Measurements from ENCODE around the gene ARRB1.

ARRB1 gene

GRCh38 chr11:75248924-75249256 is 102.6 kb downstream of the ARRB1 start:
- no peak overlapping the region for H3K9ac ChIP-seq (ENCODE audit: low read length)
- H2AFZ ChIP-seq (ENCODE audit: low read length), result no peak overlapping the region
- H3K27me3 ChIP-seq (ENCODE audit: insufficient read depth, low read length), result peaks cover 4% of the 10 kb centered on the region; the same call in 1 of the 2 replicates
- no peaks in the 10 kb centered on the region for H4K20me1 ChIP-seq (ENCODE audit: insufficient read depth, low read length)
- no peaks in the 10 kb centered on the region for H3K9me3 ChIP-seq (ENCODE audit: low read length)
- H3K9me2 ChIP-seq (ENCODE audit: low read depth, low read length), result no peaks in the 10 kb centered on the region
- H3K36me3 ChIP-seq (ENCODE audit: insufficient read depth, low read length), result no peaks in the 10 kb centered on the region
- H3F3A ChIP-seq (ENCODE audit: insufficient read depth, low read length), result no peaks in the 10 kb centered on the region
- no peak overlapping the region for H3K4me2 ChIP-seq (ENCODE audit: low read length)
- no peaks in the 10 kb centered on the region for H3K4me1 ChIP-seq (ENCODE audit: insufficient read depth, low read length, severe bottlenecking)
- TF ChIP-seq, protein P1, sequence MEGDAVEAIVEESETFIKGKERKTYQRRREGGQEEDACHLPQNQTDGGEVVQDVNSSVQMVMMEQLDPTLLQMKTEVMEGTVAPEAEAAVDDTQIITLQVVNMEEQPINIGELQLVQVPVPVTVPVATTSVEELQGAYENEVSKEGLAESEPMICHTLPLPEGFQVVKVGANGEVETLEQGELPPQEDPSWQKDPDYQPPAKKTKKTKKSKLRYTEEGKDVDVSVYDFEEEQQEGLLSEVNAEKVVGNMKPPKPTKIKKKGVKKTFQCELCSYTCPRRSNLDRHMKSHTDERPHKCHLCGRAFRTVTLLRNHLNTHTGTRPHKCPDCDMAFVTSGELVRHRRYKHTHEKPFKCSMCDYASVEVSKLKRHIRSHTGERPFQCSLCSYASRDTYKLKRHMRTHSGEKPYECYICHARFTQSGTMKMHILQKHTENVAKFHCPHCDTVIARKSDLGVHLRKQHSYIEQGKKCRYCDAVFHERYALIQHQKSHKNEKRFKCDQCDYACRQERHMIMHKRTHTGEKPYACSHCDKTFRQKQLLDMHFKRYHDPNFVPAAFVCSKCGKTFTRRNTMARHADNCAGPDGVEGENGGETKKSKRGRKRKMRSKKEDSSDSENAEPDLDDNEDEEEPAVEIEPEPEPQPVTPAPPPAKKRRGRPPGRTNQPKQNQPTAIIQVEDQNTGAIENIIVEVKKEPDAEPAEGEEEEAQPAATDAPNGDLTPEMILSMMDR (IDR thresholded peaks at IDR 0.05; ENCODE audit: low read length), result no peak; the same call in 1 of the 2 replicates
- no peak for TF ChIP-seq EZH2 (IDR thresholded peaks at IDR 0.05; ENCODE audit: borderline replicate concordance, low read length)
- H3K4me3 ChIP-seq (ENCODE audit: low read depth, low read length, poor library complexity, severe bottlenecking), result no peak overlapping the region
- H3K27ac ChIP-seq (ENCODE audit: low read depth, low read length, poor library complexity, severe bottlenecking), result no peak overlapping the region
- H3K79me2 ChIP-seq (ENCODE audit: insufficient read depth, low read length), result no peaks in the 10 kb centered on the region

DNA sequence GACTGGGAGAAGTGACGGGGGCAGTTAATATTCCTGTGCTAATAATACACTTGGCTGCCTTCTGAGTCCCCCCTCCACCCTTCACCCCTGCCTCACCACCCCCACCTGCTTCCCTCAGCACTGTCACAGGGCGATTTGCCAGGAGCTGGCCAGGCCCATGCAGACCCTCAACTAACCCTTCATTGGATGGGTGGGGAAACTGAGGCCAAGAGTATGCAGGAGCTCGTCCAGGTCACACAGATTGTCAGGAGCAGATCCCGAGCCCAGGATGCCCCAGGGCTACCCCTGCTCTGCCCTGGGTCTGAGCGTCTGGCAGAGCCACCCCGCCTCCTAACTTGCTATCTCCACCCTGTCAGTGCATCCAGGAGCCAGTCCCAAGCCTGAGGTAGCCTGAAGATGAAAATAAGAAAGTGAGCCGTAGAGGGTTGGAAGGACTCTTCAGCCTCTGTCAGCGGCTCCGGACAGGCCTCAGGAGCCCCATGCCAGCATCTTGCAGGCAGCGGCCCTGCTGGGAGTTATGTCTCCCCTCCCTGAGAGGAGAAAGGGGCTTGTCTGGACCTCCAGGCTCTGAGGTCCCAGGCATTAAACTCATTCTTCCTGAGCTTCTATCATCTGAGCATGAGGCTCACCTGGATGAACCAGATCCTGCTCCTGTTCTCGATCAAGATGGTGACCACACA is 104.7 kb downstream of the ARRB1 start:
- H3K27ac ChIP-seq (ENCODE audit: low read depth, low read length, poor library complexity, severe bottlenecking), result no peak overlapping the region
- no peak for TF ChIP-seq EZH2 (IDR thresholded peaks at IDR 0.05; ENCODE audit: borderline replicate concordance, low read length)
- TF ChIP-seq, protein P1 (IDR thresholded peaks at IDR 0.05; ENCODE audit: low read length), result no peak
- H3K36me3 ChIP-seq (ENCODE audit: insufficient read depth, low read length), result no peaks in the 10 kb centered on the region
- H3K79me2 ChIP-seq (ENCODE audit: insufficient read depth, low read length), result no peaks in the 10 kb centered on the region
- no peak overlapping the region for H3K4me2 ChIP-seq (ENCODE audit: low read length)
- no peaks in the 10 kb centered on the region for H3K4me1 ChIP-seq (ENCODE audit: insufficient read depth, low read length, severe bottlenecking)
- H3F3A ChIP-seq (ENCODE audit: insufficient read depth, low read length), result no peaks in the 10 kb centered on the region
- H3K9ac ChIP-seq (ENCODE audit: low read length), result no peak overlapping the region
- H3K4me3 ChIP-seq (ENCODE audit: low read depth, low read length, poor library complexity, severe bottlenecking), result no peak overlapping the region
- H2AFZ ChIP-seq (ENCODE audit: low read length), result no peak overlapping the region
- no peaks in the 10 kb centered on the region for H3K9me2 ChIP-seq (ENCODE audit: low read depth, low read length)
- H4K20me1 ChIP-seq (ENCODE audit: insufficient read depth, low read length), result no peaks in the 10 kb centered on the region
- H3K27me3 ChIP-seq (ENCODE audit: insufficient read depth, low read length), result 0 out of 2 replicates have a peak, but pooled peaks cover 4% of the 10 kb centered on the region
- no peaks in the 10 kb centered on the region for H3K9me3 ChIP-seq (ENCODE audit: low read length)

GRCh38 chr11:75246006-75246670 is 105.3 kb downstream of the ARRB1 start:
- Histone ChIP-seq H3K9ac (ENCODE audit: low read length) (no peak overlapping the region), H3K4me1 (ENCODE audit: insufficient read depth, low read length, severe bottlenecking) (no peaks in the 10 kb centered on the region), H3K4me2 (ENCODE audit: low read length) (no peak overlapping the region), H3K79me2 (ENCODE audit: insufficient read depth, low read length) (no peaks in the 10 kb centered on the region), H3K36me3 (ENCODE audit: insufficient read depth, low read length) (no peaks in the 10 kb centered on the region), H3K4me3 (ENCODE audit: low read depth, low read length, poor library complexity, severe bottlenecking) (no peak overlapping the region), H3F3A (ENCODE audit: insufficient read depth, low read length) (no peaks in the 10 kb centered on the region), H4K20me1 (ENCODE audit: insufficient read depth, low read length) (no peaks in the 10 kb centered on the region), H3K9me2 (ENCODE audit: low read depth, low read length) (no peaks in the 10 kb centered on the region), H3K9me3 (ENCODE audit: low read length) (no peaks in the 10 kb centered on the region), H3K27ac (ENCODE audit: low read depth, low read length, poor library complexity, severe bottlenecking) (no peak overlapping the region), H2AFZ (ENCODE audit: low read length) (no peak overlapping the region), H3K27me3 (ENCODE audit: insufficient read depth, low read length) (0 out of 2 replicates have a peak, but pooled peaks cover 4% of the 10 kb centered on the region)
- TF ChIP-seq, protein P1 (IDR thresholded peaks at IDR 0.05; ENCODE audit: low read length), result no peak
- no peak for TF ChIP-seq EZH2 (IDR thresholded peaks at IDR 0.05; ENCODE audit: borderline replicate concordance, low read length)

Data from OCI-LY1 (cell line).